Measurements from ENCODE around the gene RB1. TPM values are rescaled to one million over a fixed set of nuclear protein-coding genes. Genes with fewer than 3 reads are reported as not detected.

Gene RB1
- polyA plus RNA-seq, 1 donor from 2014 or later = 29.5 TPM

DNA sequence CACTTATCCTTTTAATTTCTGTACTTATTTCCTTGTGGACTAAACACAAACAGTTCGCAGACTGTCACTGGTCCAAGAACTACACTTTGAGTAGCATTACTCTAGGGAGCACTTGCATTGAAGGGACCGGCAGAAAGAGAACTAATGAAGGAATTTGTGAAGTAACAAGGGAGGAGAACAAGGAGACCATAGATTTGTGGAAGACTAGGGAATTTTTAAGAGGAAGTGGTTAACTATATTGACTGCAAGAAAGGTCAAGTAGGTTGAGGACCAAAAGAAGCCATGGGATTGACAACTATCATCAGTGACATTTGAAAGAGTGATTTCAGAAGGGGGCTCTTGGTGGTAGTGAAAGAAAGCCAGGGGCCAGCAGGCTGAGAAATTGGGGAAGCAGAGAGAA, 4.0 kb upstream of the RB1 start:
- no peaks in the 10 kb centered on the region for H3K9me2 ChIP-seq (ENCODE audit: insufficient read depth, low read length)
- no peak overlapping the region for H2AFZ ChIP-seq (ENCODE audit: low read depth, low read length)

GRCh38 chr13:48302871-48303358, 636 bp upstream of the RB1 start:
- H3K4me2 ChIP-seq (ENCODE audit: low read length) = peak overlapping the region; percentile 80
- TF ChIP-seq TAF1 (IDR thresholded peaks at IDR 0.05; ENCODE audit: low read depth) (no peak), POLR2AphosphoS5 (IDR thresholded peaks at IDR 0.05) (no peak), EZH2 (IDR thresholded peaks at IDR 0.05; ENCODE audit: borderline replicate concordance, insufficient read depth, low read length, poor library complexity, severe bottlenecking) (no peak), SMC3 (conservative IDR thresholded peaks at IDR 0.05; ENCODE audit: poor library complexity) (no peak), RAD21 (conservative IDR thresholded peaks at IDR 0.05) (no peak), CTCF (IDR thresholded peaks at IDR 0.05; ENCODE audit: poor library complexity, severe bottlenecking) (no peak), MXI1 (conservative IDR thresholded peaks at IDR 0.05; ENCODE audit: poor library complexity, severe bottlenecking) (no peak)
- TF ChIP-seq, protein P1, sequence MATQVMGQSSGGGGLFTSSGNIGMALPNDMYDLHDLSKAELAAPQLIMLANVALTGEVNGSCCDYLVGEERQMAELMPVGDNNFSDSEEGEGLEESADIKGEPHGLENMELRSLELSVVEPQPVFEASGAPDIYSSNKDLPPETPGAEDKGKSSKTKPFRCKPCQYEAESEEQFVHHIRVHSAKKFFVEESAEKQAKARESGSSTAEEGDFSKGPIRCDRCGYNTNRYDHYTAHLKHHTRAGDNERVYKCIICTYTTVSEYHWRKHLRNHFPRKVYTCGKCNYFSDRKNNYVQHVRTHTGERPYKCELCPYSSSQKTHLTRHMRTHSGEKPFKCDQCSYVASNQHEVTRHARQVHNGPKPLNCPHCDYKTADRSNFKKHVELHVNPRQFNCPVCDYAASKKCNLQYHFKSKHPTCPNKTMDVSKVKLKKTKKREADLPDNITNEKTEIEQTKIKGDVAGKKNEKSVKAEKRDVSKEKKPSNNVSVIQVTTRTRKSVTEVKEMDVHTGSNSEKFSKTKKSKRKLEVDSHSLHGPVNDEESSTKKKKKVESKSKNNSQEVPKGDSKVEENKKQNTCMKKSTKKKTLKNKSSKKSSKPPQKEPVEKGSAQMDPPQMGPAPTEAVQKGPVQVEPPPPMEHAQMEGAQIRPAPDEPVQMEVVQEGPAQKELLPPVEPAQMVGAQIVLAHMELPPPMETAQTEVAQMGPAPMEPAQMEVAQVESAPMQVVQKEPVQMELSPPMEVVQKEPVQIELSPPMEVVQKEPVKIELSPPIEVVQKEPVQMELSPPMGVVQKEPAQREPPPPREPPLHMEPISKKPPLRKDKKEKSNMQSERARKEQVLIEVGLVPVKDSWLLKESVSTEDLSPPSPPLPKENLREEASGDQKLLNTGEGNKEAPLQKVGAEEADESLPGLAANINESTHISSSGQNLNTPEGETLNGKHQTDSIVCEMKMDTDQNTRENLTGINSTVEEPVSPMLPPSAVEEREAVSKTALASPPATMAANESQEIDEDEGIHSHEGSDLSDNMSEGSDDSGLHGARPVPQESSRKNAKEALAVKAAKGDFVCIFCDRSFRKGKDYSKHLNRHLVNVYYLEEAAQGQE (IDR thresholded peaks at IDR 0.05; ENCODE audit: borderline replicate concordance) = no peak

More for the DNA sequence above, 4.0 kb upstream of the RB1 start:
- Histone ChIP-seq H3K9me3 (ENCODE audit: low read length) (no peaks in the 10 kb centered on the region), H3F3A (ENCODE audit: insufficient read depth, low read length, poor library complexity, severe bottlenecking) (no peaks in the 10 kb centered on the region), H3K4me2 (ENCODE audit: low read length) (no peak overlapping the region), H3K9ac (ENCODE audit: low read length) (no peak overlapping the region), H3K27ac (ENCODE audit: low read length) (no peak overlapping the region), H4K20me1 (ENCODE audit: insufficient read depth) (no peaks in the 10 kb centered on the region), H3K36me3 (ENCODE audit: insufficient read depth, low read length) (no peaks in the 10 kb centered on the region), H3K4me3 (ENCODE audit: low read length) (no peak overlapping the region), H3K79me2 (replicated peaks; ENCODE audit: insufficient read depth, low read length) (peaks cover 6% of the 10 kb centered on the region), H3K27me3 (ENCODE audit: insufficient read depth, low read depth, low read length) (no peaks in the 10 kb centered on the region)
- TF ChIP-seq RAD21 (conservative IDR thresholded peaks at IDR 0.05) (no peak), SMC3 (conservative IDR thresholded peaks at IDR 0.05; ENCODE audit: poor library complexity) (no peak), MXI1 (conservative IDR thresholded peaks at IDR 0.05; ENCODE audit: poor library complexity, severe bottlenecking) (no peak), TAF1 (IDR thresholded peaks at IDR 0.05; ENCODE audit: low read depth) (no peak), POLR2AphosphoS5 (IDR thresholded peaks at IDR 0.05) (no peak), EP300 (conservative IDR thresholded peaks at IDR 0.05; ENCODE audit: poor library complexity, severe bottlenecking) (no peak), CTCF (IDR thresholded peaks at IDR 0.05; ENCODE audit: poor library complexity, severe bottlenecking) (no peak), EZH2 (IDR thresholded peaks at IDR 0.05; ENCODE audit: borderline replicate concordance, insufficient read depth, low read length, poor library complexity, severe bottlenecking) (no peak)
- TF ChIP-seq, protein P1 (IDR thresholded peaks at IDR 0.05; ENCODE audit: borderline replicate concordance) = no peak

More at GRCh38 chr13:48302871-48303358, 636 bp upstream of the RB1 start:
- Histone ChIP-seq H2AFZ (ENCODE audit: low read depth, low read length) (peak overlapping the region; percentile 98), H4K20me1 (ENCODE audit: insufficient read depth) (no peaks in the 10 kb centered on the region), H3K9ac (ENCODE audit: low read length) (peak overlapping the region; percentile 83), H3K36me3 (ENCODE audit: insufficient read depth, low read length) (no peaks in the 10 kb centered on the region), H3K27me3 (ENCODE audit: insufficient read depth, low read depth, low read length) (no peaks in the 10 kb centered on the region), H3K79me2 (replicated peaks; ENCODE audit: insufficient read depth, low read length) (peaks cover 22% of the 10 kb centered on the region), H3K9me2 (ENCODE audit: insufficient read depth, low read length) (no peaks in the 10 kb centered on the region), H3F3A (ENCODE audit: insufficient read depth, low read length, poor library complexity, severe bottlenecking) (no peaks in the 10 kb centered on the region), H3K9me3 (ENCODE audit: low read length) (no peaks in the 10 kb centered on the region), H3K27ac (ENCODE audit: low read length) (peak overlapping the region; percentile 75), H3K4me3 (ENCODE audit: low read length) (peak overlapping the region; percentile 76)

All from neural cell (in vitro differentiated cells).